HG03342 (cell line): ENCODE measurements around the gene ELL2.
"Not testable (repeated sequence)": the region's sequence is repeated elsewhere in the genome, so short reads cannot be mapped to it uniquely, and the experiment has no call there.

Experiments used
- ATAC-seq: cut with Tn5 transposase; IDR thresholded peaks from one replicate; pipeline ENCODE4 v1.9.1; 2021; ENCODE audit warnings: mild to moderate bottlenecking, moderate library complexity; ENCODE audit not compliant: unreplicated experiment

ELL2 gene

GRCh38 chr5:95884017-95884325, 77.7 kb downstream of the ELL2 start:
- peak; percentile 65 for ATAC-seq

DNA sequence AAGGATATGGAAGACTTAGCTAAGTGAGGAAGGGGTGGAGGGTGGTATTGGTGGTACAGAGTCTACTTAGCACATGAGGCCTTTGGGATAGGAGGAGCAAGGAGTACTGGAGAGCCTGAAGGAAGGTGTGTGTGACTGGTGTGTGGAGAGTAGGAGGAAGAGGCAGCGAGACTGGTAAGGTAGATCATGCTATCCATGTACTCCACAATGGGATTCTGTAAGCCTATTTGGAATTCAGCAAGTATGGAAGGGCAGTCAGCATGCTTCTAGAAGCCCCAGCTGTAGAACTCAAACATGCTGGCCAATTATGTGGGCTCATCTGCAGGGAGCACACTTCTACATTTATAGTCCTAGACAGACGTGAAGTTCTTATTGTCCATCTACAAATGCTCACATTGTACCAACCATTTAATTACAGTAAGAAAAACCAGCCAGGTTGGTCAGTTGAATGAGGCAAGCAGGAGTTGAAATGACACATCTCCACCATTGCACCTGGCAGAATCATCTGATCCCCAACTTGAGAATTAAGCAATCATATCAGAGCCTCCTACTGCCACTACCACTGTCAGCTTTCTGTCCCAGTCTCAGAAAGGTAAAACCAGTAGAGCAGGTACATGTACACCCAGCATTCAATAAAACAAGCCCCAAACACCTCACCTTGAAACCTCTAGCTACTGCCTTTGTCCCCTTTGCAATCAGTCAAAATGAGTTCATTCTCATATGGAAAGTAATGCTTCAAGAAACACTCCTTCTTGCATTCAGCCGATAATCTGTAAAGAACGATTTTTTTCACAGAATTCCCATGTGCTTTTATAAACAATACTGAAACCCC, 78.2 kb downstream of the ELL2 start:
- ATAC-seq, result peak; percentile 54

DNA sequence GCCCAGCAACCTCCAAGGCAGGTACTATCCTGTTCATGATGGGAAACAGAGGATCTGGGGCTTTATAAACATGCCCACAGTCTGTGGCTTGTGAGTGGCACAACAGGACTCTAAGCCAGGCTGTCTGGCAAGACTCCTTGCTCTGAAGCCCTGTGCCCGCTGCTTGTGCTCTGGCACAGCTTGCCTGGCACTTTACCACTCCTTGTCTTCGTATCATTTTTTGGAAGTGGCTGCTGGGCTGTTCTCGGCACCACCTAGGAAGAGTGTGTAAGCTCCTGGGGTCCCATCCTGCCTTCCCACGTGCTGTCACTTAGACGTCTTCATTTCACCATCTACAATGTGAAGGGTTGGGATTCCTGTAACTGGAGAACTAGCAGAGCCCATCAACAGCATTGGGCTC, 79.8 kb downstream of the ELL2 start:
- ATAC-seq, result no peak

GRCh38 chr5:95880081-95880926, 81.3 kb downstream of the ELL2 start:
- ATAC-seq, result no peak

GRCh38 chr5:95879661-95880060, 82.0 kb downstream of the ELL2 start:
- ATAC-seq, result no peak

GRCh38 chr5:95878417-95879323, 83.0 kb downstream of the ELL2 start:
- ATAC-seq, result no peak

DNA sequence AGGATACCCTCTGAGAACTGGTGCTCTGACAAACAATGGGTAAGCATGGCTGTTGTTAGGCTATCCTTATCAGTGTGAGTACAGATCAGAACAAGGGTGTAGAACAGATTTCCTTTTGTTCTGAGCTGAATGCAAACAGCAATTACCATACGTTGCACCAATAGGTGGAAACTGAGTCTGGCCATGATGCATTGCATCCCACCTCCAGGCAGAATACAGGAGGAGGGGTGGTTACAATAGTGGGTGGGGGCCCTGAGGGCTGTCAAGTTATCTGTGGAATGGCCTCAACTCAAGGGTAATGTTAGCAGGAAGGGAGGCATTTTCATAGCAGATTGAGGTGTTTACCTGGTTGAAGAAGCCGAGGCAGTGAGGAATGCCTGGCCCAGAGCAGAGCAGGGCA, 84.9 kb downstream of the ELL2 start:
- no peak for ATAC-seq

DNA sequence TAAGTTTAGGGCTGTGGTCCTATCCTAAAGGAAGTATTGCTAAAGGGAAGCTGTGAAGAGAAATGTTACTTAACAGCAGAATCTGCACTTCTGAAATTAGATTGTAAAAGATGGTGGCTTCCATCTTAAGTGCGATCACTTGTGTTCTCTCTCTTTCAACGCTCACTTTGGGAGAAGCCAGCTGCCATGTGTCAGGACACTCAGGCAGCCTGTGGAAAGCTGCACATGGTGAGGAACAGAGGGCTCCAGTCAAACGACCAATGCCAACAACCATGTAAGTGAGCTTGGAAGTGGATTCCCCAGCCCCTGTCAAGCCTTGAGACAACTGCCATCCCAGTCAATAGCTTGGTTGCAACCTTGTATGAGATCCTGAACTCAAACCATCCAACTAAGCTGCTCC, 87.4 kb downstream of the ELL2 start:
- ATAC-seq, result no peak

- no peak for ATAC-seq
These were observed 88.3 kb downstream of the ELL2 start for GRCh38 chr5:95873351-95873750.

DNA sequence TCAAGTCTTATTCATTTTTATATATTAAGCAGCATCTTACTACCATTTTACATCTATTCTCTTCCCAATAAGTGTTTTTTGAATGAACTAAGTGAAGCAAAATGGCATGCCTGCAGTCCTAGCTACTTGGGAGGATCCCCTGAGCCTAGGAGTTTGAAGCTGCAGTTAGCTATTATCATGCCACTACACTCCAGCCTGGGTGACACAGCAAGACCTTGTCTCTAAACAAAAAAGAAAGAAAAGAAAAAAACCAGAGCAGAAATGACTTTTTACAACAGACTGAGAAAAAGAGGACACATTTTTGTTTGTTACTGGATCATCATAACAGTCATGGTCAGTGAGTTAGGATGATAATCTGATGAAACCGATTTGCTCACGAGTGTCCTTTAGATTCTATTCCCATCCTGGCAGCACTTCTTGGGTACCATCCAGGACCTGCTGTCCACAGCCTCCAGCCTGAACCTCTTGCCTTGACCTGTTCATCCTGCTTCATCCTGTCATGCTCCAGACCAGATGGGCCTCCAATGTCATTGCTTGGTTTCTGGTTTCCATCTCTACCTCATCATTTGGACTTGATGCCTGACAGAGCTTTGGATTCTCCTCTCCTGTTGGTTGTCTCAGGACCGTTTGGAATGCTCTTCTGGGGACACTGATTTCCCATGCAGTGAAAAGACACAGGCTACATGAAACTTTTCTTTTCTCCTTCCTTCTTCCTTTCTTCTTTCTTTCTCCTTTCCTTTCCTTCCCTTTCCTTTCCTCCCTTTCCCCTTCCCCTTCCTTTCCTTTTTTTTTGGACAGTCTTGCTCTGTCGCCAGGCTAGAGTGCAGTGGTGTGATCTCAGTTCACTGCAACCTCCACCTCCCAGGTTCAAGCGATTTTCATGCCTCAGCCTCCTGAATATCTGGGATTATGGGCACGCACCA, 89.0 kb downstream of the ELL2 start:
- no peak for ATAC-seq

GRCh38 chr5:95871146-95871806, 90.4 kb downstream of the ELL2 start:
- ATAC-seq, result no peak

- ATAC-seq, result peak; percentile 66
These were observed 91.5 kb downstream of the ELL2 start for GRCh38 chr5:95870105-95870672.

GRCh38 chr5:95869173-95869855, 92.3 kb downstream of the ELL2 start:
- ATAC-seq, result not testable (repeated sequence)

- ATAC-seq, result no peak
These were observed 93.5 kb downstream of the ELL2 start for GRCh38 chr5:95868136-95868535.

DNA sequence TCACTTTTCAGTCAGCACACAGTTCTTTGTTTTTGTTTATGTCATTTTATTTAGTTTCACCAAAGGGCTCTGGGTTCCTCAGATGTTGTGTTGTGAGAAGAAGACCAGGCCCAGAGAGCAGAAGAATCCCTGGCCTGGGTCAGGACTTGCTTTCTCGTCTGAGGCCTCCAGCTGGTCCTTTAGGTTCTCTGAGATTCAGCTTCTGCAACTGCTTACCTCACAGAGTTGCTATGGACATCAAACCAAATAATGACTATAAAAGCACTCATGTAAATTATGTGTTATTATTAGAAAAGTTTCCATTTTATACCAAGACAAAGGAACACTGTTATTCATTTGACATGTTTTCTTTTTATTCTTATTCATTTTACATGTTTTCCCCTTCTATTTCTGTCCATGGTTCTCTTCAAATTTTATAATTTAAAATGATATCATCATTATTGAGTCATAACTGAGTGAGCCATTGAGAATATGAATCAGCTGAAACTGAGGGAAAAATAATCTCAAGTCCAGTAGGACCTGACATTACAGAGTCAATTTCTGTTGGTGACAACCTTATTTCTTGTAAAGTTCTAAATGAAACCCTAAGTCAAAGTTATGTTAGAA, 95.1 kb downstream of the ELL2 start:
- no peak for ATAC-seq

DNA sequence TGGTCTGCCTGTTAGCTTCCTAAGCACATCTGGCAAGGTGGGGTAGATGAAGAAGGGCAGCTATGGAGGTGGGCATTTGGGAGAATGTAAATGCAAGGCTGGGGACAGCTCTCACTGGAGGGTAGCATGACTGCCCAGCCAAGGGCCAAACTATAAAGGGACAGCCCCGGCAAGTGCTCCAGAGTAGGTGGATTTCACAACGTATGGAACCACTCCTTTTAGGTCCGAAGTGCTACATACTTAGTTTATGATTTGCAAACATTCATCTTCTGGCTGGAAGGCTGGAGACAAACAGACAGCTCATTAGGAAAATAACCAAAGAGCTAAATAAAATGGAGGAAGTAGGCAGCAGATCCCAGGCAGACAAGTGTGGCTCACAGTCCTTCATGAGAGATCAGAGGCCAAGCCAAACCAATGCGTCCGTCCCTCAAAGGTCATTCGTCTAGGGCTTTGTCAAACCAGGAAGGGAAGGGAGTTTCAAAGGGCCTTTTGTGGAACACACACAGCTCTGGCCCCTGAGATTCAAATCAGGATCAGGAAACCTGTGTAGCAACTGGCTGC, 96.6 kb downstream of the ELL2 start:
- no peak for ATAC-seq

DNA sequence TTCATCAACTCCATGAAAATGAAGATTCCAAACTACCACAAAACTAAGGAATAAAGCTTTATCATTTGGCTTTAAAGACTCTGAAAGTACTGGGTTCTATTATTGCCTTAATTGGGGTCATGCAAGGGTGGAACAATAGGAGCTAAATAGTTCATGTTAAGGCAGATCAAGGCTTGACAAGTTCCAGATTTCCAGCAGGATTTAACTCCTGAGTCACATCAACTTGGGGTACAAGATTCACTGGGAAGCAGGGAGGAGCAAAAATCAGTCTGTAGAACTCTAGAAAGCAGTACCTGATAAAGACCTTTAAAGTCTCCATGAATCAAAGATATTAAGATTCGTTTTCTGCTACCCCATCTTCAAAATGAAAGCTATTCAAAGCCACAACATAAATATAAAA, 97.2 kb downstream of the ELL2 start:
- no peak for ATAC-seq

- ATAC-seq, result no peak
These were observed 98.3 kb downstream of the ELL2 start for GRCh38 chr5:95863383-95863757.
